HG03521 (cell line): ENCODE data around the gene ATP6V0E2.
"Not testable (repeated sequence)": the region's sequence is repeated elsewhere in the genome, so short reads cannot be mapped to it uniquely, and the experiment has no call there.

Experiments
- ATAC-seq: cut with Tn5 transposase; IDR thresholded peaks from one replicate; pipeline ENCODE4 v1.9.1; 2021; ENCODE audit warnings: mild to moderate bottlenecking, moderate library complexity; ENCODE audit not compliant: unreplicated experiment

ATP6V0E2 gene

DNA sequence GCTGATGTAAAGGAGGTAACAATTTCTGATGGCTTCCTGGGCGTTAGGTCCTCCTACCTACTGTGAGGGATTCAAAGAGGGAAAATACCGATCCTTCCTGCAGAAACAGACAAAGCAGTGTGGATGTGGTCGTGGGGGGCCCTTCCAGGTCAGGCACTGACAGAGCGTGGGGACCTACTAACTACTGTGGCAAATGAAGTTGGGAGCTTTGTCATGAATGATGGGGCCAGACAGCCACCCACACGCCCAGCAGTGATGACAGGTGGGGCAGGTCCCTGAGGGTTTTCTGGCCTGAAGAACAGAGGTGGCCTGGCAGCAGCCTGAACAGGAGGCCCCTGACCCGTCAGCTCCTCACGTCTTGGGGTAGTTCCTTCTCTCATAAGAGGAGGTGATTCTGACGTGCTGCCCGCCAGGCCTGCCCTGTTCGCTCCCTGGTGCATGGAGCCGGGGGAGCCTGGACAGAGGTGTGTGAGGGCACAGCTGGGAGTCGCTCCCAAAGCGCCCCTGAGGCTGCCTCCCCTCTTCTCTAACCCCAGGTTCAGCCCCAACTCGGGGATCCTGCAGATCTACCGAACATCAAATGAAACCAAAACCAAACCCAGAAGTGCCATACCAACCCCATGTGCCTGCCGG is 4.2 kb downstream of the ATP6V0E2 start:
- no peak for ATAC-seq

DNA sequence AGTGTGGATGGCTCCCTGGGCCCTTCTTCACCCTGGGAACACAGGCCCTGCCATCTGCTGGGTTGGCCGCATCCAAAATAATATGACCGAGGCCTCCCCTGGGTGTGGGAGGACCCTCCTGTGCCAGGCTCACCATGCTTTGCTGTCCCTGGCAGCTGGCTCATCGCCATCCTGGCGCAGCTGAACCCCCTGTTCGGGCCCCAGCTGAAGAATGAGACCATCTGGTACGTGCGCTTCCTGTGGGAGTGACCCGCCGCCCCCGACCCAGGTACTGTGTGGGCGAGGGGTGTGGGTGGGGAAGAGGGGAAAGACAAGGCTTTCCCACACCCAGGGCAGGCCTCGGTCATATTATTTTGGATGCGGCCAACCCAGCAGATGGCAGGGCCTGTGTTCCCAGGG is 4.8 kb downstream of the ATP6V0E2 start:
- no peak for ATAC-seq

GRCh38 chr7:149879271-149879743 is 5.5 kb downstream of the ATP6V0E2 start:
- no peak for ATAC-seq

DNA sequence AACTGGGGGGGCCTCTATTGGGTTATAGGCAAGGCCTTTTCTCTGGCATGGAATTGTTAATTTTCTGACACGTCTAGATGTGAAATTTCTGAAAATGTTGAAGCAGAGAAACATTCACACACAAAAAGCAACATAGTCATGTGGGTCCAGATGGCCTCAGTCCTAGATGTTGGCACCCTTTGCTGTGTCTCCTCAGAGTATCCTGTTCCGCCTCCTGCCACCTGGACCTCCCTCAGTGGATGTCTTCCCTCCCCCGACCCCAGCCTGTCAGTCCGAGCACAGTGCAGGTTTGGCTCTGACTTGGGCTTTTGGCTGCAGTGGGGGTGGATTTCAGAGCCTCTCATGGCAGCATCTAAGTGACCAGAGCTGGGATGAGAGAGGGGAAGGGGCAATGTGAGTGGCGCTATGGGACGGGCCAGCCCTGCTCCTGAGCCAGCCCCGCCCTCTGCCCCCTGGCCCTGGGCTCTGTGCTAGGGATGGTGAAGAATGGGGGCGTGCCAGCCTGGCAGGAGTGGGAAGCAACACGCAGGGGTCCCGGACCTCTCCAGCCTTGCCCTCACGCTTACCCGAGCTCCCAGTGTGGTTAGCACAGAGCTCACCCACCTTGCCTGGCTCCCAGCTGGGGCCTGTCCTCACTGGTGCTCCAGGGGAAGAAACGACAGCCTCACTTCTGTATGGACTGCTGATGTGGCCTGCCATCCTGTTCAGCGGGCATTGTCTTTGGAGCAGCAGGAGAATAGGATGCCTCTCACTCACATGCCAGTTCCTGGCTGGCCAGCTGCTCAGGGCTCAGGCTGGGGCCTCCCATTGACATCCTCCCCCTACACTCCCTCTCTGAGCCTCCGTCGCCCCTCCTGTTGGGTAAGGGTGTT is 6.2 kb downstream of the ATP6V0E2 start:
- no peak for ATAC-seq

GRCh38 chr7:149880638-149881311 is 7.0 kb downstream of the ATP6V0E2 start:
- no peak for ATAC-seq

GRCh38 chr7:149881328-149882247 is 7.8 kb downstream of the ATP6V0E2 start:
- no peak for ATAC-seq

GRCh38 chr7:149882248-149883047 is 8.7 kb downstream of the ATP6V0E2 start:
- ATAC-seq, result no peak

- ATAC-seq, result no peak
Observed at GRCh38 chr7:149883048-149883438, 9.3 kb downstream of the ATP6V0E2 start.

DNA sequence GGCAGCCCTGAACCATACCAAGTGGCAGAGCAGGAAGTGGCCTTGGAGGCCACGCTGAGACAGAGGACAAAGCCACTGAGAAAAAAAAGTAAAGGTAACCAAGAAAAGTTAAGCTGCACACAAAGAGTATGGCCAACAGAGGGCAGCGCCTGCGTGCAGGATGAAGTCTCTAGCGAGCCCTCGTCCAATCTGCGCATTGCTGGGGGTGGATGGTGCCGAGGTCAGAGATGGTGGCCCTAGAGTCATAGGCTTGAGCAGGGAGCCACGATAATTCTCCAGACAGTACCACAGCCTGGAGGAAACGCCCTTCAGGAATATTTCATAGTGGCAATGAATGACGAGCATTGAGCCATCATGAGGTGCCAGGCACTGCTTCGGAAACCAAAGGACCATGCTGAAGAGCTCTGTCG is 9.7 kb downstream of the ATP6V0E2 start:
- ATAC-seq, result no peak

DNA sequence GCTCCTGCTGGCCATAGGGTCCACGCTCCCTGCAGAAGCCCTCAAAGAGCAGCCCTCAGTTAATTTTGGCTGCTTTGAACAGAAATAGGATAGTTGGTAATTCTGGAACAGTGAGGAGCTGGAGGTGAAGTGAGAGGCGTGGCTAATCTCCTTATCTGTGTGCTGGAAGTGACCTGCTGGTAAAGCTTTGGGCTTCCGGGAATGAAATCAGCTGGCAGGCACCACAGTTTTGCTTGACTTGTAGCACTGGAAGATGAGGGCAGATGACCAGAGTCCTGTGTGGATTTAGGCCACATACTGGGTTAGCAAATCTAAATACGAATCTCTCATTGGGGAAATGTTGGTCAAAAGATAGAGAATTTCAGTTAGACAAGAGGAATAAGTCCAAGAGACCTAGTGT is 10.2 kb downstream of the ATP6V0E2 start:
- no peak for ATAC-seq

DNA sequence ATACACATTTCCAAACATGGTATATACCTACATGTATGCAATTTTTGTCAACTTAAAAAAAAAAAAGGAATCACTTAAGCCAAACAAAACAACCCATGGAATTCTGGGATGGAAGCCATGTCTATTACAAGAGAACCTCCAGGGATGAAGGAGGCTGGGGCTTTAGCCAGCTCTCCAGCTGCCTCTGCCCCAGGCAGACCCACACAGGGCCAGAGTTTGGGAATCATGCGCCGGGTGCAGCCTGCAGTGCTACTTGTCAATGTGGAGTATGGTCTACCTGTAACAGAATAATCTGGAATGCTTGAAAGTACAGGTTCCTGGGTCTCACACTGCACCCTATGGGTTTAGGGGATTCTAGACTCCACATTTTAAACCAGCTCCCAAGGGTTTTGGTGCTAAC is 10.8 kb downstream of the ATP6V0E2 start:
- ATAC-seq, result no peak

DNA sequence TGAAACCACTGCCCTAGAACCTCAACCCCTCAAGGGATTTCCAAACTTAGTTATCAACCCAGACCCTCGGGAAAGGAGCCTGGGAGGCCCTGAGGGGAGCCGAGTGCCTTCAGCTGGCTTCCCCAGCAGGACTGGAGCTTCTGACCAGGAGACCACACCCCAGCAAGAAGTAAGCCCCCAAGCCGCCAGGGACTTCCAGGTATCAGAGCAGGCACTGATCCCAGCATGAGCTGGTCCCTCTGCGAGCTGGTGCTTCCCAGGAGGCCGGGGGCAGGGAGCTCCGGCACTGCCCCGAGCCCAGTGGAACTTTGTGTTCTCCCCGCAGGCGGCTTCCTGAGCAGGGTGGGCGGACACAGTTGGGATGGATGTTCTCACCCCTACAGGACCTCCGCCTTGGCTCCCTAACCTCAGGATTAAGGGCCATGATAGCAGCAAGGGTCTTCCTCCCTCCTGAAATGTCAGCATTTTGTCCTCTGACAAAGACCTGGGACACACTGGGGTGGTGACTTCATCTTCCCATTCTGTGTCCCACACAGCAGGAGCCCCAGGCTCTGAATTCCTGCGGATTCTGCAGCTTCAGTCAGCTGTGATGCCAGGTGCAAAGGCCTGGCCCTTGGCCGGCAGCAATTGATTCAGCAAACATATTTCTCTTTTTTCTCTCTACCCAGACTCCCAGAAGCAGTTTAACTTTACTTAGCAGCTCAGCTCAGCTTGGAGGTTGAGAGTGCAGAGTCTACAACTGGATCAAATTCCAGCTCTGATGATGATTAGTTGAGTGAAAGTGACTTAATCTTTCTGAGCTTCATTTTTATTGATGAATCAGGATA is 11.6 kb downstream of the ATP6V0E2 start:
- no peak for ATAC-seq

- ATAC-seq, result no peak
Observed at GRCh38 chr7:149886018-149886415, 12.2 kb downstream of the ATP6V0E2 start.

- no peak for ATAC-seq
Observed at GRCh38 chr7:149887311-149887710, 13.5 kb downstream of the ATP6V0E2 start.

DNA sequence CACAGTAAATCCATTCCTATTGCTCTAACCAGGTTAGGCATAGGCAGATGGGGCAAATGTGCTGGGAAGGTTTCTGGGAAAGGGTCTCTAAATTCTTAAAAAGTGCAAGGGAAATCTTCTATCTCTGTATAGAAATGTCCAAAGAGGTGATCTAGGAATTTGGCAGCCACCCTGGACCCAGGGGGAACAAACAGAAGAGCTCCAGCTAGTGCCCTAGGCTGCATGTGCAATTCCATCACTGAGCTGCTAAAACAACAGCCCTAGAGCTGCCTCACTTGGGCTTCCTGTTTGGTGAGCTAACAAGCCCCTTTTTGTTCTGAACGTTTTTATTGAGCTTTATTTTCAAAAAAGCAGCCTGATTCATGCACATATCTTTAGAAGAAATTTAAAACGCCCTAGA is 16.9 kb downstream of the ATP6V0E2 start:
- ATAC-seq, result not testable (repeated sequence)

- ATAC-seq, result not testable (repeated sequence)
Observed at GRCh38 chr7:149894957-149895356, 21.2 kb downstream of the ATP6V0E2 start.

GRCh38 chr7:149907776-149908376 is 34.1 kb downstream of the ATP6V0E2 start:
- ATAC-seq, result not testable (repeated sequence)

DNA sequence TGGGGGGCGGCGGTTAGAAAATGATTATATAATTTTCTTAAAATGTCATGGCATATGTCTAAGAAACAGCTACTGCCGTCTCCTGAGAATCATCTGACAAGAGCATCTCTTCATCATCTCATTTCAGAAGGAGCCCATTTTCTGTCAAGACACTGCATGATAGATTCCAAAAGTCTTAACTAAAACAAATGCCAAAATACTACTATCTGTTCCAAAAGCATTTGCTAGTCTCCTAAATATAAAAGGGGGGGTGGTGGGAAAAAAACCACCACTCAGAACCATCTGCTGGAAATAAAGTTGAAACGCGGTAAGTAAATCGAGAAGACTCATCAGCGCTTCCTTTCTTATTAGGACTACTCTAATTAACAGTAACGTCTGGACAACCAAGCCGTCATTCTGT is 36.5 kb downstream of the ATP6V0E2 start:
- not testable (repeated sequence) for ATAC-seq
